Peyer's patch (tissue), 4 donors: ENCODE measurements around the gene CD74. TPM values are rescaled to one million over a fixed set of nuclear protein-coding genes. Genes with fewer than 3 reads are reported as not detected.

ENCODE experiments used
- DNase-seq, 3 donors: peaks; one replicate each; pipeline ENCODE4 v3.0.0-alpha.2; 2017 to 2019
- H3K27ac ChIP-seq, 4 donors: fragments of 200-600 bp; sonication (generic); one replicate each; pipeline ENCODE4 v1.5.1; 2016 to 2019
- H3K27me3 ChIP-seq, 2 donors: fragments of 200-600 bp; sonication (generic); one replicate each; pipeline ENCODE4 v1.5.1; 2019
- H3K36me3 ChIP-seq, 3 donors: fragments of 200-600 bp; sonication (generic); one replicate each; pipeline ENCODE4 v1.5.1; 2016 to 2019
- H3K4me1 ChIP-seq, 4 donors: fragments of 200-600 bp; sonication (generic); one replicate each; pipeline ENCODE4 v1.5.1; 2016 to 2019
- H3K4me3 ChIP-seq, 4 donors: fragments of 200-600 bp; sonication (generic); 1 replicate in 3 of 4; 2 replicates in 1 of 4; pipeline ENCODE4 v1.5.1; 2016 to 2019; ENCODE audit warnings: mild to moderate bottlenecking in 1 of 4
- H3K9me3 ChIP-seq, 4 donors: fragments of 200-600 bp; sonication (generic); one replicate each; pipeline ENCODE4 v1.5.1; 2016 to 2019; ENCODE audit warnings: mild to moderate bottlenecking in 1 of 4
- CTCF ChIP-seq, 6 experiments: fragments of 450-650 bp in 4 of 6; fragments of 200-600 bp in 2 of 6; sonication (generic) in 1 of 6; IDR thresholded peaks; one replicate each; pipeline ENCODE4 v1.5.1; 2017 to 2019; ENCODE audit warnings: antibody characterized with exemption in 6 of 6, mild to moderate bottlenecking in 3 of 6, moderate library complexity in 1 of 6
- POLR2A ChIP-seq, 2 donors: fragments of 450-650 bp; IDR thresholded peaks; one replicate each; pipeline ENCODE4 v1.5.1; 2017; ENCODE audit warnings: antibody characterized with exemption in 2 of 2, mild to moderate bottlenecking in 2 of 2, moderate library complexity in 2 of 2
- total RNA-seq, 4 donors: library from RNA; depleted of rRNA; stranded (reverse); fragments of >200 nt; gene quantifications; one replicate each; pipeline ENCODE4 v1.1.0, GENCODE V29; 2016

Gene CD74
- total RNA-seq, 4 donors from 2014 or later: 759 to 2,006 (median 1,183) TPM

GRCh38 chr5:150404941-150405816, 7.5 kb downstream of the CD74 start:
- no peaks in the 10 kb centered on the region for H3K27me3 ChIP-seq
- TF ChIP-seq CTCF (IDR thresholded peaks at IDR 0.05): no peak
- no peak for TF ChIP-seq POLR2A (IDR thresholded peaks at IDR 0.05)
- peaks cover 0 to 77% (median 6%) of the 10 kb centered on the region in 3 donors for H3K36me3 ChIP-seq
- no peaks in the 10 kb centered on the region for H3K9me3 ChIP-seq
- no peak overlapping the region for H3K4me3 ChIP-seq
- peak overlapping the region in 1 of 4 donors; percentile 97 for H3K27ac ChIP-seq
- peaks cover 0 to 24% (median 1%) of the 10 kb centered on the region in 4 donors for H3K4me1 ChIP-seq
- no peak for DNase-seq

GRCh38 chr5:150404535-150404934, 8.2 kb downstream of the CD74 start:
- Histone ChIP-seq H3K9me3 (no peaks in the 10 kb centered on the region), H3K36me3 (peaks cover 0 to 82% (median 6%) of the 10 kb centered on the region in 3 donors), H3K4me3 (no peak overlapping the region), H3K4me1 (peaks cover 0 to 24% (median 0%) of the 10 kb centered on the region in 4 donors), H3K27ac (peak overlapping the region in 1 of 4 donors; percentile 22), H3K27me3 (no peaks in the 10 kb centered on the region)
- TF ChIP-seq POLR2A (IDR thresholded peaks at IDR 0.05) (no peak), CTCF (IDR thresholded peaks at IDR 0.05) (no peak)
- no peak for DNase-seq

DNA sequence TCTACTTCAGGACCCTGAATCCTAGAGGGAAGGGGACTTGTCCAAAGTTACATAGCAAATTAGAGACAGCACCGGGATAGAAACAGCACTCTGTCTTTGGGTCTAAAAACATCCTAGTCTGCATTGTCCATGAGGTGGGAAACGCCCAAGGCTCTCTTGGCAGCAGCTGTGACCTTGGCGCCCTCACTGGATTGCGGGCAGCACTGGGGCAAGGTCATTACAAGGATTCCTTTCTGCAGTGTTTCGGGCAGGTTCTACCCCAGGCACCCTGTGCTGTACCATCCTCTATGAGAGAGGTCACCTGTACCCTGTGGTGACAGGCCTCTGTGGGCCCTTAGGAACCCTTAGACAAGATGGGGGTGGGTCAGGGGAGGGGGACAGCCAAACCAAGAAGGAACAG, 8.6 kb downstream of the CD74 start:
- Histone ChIP-seq H3K27me3 (no peaks in the 10 kb centered on the region), H3K4me3 (no peak overlapping the region), H3K27ac (no peak overlapping the region), H3K9me3 (no peaks in the 10 kb centered on the region), H3K4me1 (peaks cover 0 to 24% (median 0%) of the 10 kb centered on the region in 4 donors), H3K36me3 (peaks cover 0 to 86% (median 6%) of the 10 kb centered on the region in 3 donors)
- no peak for DNase-seq
- no peak for TF ChIP-seq CTCF (IDR thresholded peaks at IDR 0.05)
- TF ChIP-seq POLR2A (IDR thresholded peaks at IDR 0.05): no peak

DNA sequence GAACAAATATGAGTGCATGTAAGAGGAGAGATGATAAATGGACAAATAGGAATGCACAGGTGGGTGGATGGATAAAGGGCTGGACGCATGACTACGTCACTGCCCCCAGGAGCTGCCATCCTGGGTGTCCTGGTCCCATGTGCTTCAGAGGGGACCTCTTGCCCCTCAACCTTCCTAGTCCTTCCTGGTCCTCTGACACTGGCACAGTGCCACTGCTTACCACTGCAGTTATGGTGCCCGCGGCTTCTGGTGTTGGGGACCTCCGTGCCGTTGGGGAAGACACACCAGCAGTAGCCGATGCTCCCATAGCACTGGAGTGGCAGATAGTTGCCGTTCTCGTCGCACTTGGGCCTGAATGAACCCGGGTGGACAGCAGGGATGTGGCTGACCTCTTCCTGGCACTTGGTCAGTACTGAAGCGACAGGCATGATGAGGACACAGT, 9.8 kb downstream of the CD74 start:
- Histone ChIP-seq H3K9me3 (no peaks in the 10 kb centered on the region), H3K4me1 (peaks cover 0 to 18% (median 0%) of the 10 kb centered on the region in 4 donors), H3K27ac (no peak overlapping the region), H3K36me3 (peaks cover 0 to 90% (median 6%) of the 10 kb centered on the region in 3 donors), H3K27me3 (no peaks in the 10 kb centered on the region), H3K4me3 (no peak overlapping the region)
- no peak for DNase-seq
- no peak for TF ChIP-seq CTCF (IDR thresholded peaks at IDR 0.05)
- TF ChIP-seq POLR2A (IDR thresholded peaks at IDR 0.05): no peak

DNA sequence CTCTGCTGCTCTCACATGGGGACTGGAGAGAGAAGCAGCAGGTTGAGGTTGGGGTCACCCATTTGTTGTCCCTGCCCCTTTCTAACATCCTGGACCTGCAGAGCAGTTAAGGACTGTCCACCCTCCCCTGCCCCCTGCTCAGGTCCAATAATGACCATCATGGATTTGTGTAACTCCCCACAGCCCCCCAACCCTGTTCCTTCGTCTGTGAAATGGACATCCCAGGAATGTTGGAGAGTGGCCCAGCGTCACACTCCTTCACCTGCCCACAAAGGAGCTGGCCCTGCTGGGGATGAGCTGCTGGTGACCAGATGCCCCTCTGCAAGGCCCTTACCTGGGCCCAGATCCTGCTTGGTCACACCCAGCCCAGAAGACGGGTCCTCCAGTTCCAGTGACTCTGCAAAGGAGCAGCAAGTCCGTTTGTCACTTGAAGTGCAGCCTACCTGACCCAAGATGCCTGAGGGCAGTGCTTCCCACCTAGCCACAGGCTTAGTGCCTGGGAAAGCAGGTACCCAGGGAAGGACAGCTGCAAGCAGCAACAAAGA, 10.4 kb downstream of the CD74 start:
- no peaks in the 10 kb centered on the region for H3K9me3 ChIP-seq
- no peaks in the 10 kb centered on the region for H3K27me3 ChIP-seq
- H3K36me3 ChIP-seq: peaks cover 0 to 88% (median 6%) of the 10 kb centered on the region in 3 donors
- no peak overlapping the region for H3K4me3 ChIP-seq
- peak overlapping the region in 1 of 4 donors; percentile 57 for H3K27ac ChIP-seq
- H3K4me1 ChIP-seq: peaks cover 0 to 15% (median 0%) of the 10 kb centered on the region in 4 donors
- TF ChIP-seq CTCF (IDR thresholded peaks at IDR 0.05) (no peak), POLR2A (IDR thresholded peaks at IDR 0.05) (no peak)
- no peak for DNase-seq
